GM18499 (cell line): ENCODE results near the gene CERS4.
"Not testable (repeated sequence)": the region's sequence is repeated elsewhere in the genome, so short reads cannot be mapped to it uniquely, and the experiment has no call there.

ENCODE experiments used
- ATAC-seq: cut with Tn5 transposase; IDR thresholded peaks from one replicate; pipeline ENCODE4 v1.9.1; 2021; ENCODE audit warnings: moderate number of reproducible peaks; ENCODE audit not compliant: insufficient read depth, unreplicated experiment

The CERS4 gene

DNA sequence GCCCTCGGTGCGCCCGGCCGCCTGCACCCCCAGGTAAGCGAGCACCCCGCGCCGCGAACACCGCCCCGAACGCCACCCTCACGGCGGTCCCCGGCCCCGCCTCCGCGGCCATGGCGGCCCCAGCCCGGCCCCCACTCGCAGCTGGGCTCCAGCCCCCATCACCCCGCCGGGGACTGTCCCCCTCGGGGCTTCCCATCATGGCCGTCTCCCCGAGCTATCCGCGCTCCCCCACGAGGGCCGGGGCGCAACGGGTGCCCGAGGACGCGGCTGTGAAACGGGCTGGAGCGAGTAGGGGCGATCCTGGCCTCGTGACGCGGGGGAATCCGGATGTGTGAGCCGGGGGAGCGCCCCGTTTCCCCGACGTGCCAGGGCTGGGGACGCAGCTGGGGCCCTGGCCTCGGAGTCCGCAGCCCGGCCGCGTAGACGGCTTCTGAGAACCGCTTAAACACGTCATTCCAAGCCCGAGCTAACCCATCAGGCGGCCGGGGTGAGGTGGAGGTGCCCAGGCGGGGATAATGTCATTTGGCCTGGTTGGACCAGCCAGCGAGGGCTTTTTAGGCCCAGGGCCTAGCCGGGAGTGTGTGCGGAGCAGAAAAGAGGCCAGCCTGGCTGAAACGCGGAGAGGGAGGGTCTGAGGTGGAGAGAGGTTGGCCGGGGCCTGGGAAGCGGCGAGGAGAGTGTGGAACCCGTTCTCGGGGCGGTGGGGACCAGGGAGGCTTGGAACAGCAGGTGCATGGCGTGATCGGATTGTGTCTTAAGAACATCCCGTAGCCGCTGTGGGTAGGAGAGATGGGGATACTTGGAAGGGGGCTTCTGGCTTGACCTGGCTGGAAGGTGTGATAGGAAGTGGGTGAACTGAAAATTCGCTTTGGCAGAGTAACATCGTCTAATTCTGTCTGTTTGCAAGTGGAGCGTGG lies 550 bp downstream of the CERS4 start:
- no peak for ATAC-seq

DNA sequence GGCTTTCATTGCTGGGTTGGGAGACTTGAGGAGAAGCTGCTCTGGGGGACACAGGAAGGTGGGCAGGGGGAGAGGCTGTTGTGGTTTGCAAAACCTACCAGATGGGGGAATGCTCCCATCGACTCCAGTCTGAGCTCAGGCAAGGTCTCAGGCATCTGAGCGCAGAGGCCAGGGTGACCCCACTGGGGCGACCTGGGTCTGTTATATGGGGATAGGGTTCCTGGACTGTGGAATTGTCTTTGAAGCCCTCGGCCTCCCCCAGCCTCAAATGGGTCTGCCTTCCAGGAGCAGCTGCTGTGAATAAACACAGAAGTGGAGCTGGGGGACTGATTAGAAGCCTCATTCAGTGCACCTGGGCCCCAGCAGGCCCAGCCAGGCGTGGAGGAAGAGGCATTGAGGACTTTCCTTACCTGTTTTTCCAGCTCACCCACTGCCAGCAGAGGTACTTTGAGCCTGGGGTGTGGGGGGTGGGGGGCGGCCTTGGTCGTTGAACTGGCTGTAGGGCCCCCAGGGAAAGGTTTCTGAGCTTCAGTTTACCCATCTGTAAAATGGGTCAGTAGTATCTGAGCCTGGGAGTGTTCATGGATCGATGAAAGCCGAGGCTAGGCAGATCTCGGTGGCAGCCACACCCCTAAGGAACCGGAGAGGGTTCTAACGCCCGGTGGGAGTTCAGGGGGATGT lies 1.4 kb downstream of the CERS4 start:
- ATAC-seq: no peak

DNA sequence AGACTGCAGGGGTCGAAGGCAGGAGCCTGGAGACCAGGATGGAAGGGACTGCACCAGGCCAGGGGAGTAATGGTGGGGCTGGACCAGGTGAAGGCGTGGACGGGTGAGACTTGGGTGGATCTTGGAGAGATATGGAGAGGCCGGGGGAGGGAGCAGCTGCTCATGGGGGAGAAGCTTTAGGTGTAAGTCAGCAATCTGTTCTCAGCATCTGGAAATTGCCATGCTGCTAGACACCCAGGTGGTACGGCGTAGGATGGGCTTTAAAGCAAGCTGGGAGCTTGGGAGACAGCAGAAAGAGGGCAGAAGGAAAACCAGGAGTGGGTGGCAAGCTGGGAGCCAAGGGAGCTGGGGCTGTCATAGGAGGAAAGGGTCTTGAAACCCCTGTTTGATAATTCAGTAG lies 3.0 kb downstream of the CERS4 start:
- ATAC-seq: no peak

DNA sequence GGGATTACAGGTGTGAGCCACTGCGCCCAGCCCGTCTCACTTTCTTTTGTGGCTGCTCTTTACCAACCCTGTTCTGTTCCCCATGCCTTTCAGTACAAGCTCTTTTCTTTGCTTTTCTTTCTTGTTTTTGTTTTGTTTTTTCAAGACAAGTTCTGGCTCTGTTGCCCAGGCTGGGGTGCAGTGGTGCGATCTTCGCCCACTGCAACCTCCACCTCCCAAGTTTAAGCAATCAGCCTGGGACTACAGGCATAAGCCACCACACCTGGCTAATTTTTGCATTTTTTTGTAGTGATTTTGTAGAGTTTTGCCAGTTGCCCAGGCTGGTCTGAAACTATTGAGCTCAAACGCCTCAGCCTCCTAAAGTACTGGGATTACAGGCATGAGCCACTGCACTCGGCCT lies 3.7 kb downstream of the CERS4 start:
- ATAC-seq: no peak

DNA sequence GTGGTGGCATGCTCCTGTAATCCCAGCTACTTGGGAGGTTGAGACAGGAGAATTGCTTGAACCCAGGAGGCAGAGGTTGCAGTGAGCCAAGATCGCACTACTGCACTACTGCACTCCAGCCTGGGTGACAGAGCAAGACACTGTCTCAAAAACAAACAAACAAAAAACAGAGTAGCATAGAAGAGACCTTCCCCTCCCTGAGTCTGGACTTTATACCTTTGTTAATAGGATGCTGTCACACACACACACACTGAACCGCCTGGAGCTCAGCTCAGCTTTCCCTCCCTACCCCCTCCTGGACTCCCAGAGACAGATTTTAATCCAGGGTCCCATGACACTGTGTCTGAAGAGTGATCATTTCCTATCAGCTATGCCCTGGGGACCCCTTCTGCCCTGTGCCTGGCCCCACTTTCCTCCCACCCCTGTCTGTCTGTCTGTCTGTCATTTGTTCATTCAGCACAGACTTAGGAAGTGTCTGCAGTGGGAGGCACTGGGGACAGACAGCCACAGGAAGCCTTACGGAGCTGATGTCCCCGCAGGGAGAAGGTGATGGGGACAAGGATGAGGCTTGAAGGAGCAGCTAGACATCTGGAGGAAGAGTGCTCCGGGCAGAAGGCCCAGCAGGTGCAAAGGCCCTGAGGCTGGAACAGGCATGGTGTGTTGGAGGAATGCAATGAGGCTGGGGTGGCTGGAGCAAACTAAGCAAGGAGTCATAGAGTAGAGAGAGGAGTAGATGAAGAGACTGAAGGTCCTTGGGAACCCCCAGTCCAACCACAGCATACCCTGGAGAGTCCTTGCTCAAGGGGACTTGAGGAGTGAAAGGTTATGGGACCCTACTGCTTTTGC lies 4.9 kb downstream of the CERS4 start:
- ATAC-seq: no peak

DNA sequence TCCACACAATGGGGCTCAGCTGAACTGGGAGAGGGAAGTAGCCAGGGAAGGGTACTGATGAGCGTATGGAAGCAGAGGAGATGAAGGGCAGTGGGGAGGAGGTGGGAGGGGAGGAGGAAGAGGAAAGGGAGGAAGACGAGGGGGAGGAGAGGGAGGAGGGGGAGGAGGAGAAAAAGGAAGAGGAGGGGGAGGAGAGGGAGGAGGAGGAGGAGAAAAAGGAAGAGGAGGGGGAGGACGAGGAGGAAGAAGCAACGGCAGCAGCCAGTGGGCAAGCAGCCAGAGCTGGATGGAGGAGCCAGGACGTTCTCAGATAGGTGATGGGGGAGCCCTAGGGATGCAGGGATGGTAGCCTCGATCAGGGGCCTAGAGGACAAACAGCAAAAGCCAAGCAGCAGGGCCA lies 5.6 kb downstream of the CERS4 start:
- no peak for ATAC-seq

DNA sequence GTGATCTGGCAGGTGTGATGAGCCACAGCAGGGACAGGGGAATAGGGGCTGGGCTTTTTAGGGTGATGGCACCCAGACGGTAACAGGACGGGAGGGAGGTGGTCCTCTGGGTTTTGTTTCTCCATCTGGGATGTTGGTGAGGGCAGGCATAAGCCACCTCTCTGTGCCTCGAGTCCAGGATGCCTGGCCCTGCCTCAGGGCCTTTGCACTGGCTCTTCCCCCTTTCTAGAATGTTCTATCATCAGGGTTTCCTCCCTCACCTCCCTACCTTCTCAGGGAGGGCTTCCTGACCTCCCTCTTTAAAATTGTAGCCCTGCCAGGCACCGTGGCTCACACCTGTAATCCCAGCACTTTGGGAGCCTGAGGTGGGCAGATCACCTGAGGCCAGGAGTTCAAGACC lies 6.6 kb downstream of the CERS4 start:
- ATAC-seq: no peak

DNA sequence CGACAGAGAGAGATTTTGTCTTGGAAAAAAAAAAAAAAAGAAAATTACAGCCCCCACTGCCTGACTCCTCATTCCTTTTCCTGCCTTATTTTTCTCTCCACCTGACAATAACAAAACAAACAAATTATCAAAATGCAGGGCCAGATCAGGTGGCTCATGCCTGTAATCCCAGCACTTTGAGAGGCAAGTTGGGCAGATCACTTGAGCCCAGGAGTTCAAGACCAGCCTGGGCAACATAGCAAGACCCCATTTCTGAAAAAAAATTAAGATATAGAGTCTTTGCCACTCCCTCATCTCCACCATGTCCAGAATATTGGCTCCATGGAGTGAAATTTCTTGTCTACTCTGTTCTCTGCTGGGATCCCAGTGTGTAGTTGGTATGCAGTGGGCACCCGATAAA lies 7.2 kb downstream of the CERS4 start:
- no peak for ATAC-seq

DNA sequence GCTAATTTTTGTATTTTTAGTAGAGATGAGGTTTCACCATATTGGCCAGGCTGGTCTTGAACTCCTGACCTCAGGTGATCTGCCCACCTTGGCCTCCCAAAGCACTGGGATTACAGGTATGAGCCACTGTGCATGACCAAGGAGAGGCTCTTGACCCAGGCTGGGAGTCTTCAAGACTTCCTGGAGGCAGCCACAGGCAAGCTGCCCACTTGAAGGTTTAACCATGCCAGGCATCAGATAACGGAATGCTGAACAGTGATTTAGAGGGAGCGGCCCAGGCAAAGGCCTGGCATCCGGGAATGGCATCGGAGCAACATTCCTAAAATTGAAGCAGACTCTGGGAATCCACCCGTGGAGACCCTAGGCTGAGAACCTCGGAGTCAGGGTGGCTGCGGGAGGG lies 9.0 kb downstream of the CERS4 start:
- not testable (repeated sequence) for ATAC-seq

DNA sequence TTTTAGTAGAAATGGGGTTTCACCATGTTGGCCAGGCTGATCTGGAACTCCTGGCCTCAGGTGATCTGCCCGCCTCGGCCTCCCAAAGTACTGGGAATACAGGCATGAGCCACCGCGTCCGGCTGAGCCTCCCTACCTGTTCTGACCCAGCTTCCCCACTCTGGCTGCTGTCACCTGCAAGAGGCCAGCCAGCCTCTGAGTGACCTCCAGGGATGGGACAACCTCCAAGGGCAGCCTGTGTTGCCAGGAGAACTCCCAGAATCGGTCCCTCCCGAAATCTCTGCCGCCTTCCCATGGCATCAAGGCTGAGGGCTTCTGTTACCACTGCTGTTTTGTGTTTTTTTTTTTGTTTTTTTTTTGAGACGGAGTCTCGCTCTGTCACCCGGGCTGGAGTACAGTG lies 11.3 kb downstream of the CERS4 start:
- no peak for ATAC-seq

DNA sequence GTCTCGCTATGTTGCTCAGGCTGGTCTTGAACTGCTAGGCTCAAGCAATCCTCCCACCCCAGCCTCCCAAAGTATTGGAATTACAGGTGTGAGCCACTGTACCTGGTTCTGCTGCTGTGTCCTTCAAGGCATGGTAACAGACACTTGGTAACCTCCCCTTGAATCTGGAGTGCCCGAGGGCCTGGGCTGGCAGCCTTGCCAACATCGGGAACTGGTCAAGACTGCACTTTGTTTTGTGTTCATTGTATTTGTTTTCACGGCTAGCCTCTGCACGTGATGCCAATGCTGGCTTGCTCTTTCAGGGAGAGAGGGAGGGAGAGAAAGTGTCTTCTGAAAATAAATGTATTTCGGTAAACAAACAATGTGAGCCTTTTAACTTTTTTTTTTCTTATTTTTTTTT lies 12.0 kb downstream of the CERS4 start:
- ATAC-seq: no peak

DNA sequence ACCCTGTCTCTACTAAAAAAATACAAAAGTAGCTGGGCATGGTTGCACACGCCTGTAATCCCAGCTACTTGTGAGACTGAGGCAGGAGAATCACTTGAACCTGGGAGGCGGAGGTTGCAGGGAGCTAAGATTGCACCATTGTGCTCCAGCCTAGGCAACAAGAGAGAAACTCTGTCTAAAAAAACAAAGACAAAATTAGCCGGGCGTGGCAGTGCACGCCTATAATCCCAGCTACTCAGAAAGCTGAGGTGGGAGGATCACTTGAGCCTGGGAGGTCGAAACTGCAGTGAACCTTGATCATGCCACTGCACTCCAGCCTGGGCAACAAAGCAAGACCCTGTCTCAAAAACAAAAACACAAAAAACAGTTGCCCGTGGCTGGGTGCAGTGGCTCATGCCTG lies 14.3 kb downstream of the CERS4 start:
- not testable (repeated sequence) for ATAC-seq

DNA sequence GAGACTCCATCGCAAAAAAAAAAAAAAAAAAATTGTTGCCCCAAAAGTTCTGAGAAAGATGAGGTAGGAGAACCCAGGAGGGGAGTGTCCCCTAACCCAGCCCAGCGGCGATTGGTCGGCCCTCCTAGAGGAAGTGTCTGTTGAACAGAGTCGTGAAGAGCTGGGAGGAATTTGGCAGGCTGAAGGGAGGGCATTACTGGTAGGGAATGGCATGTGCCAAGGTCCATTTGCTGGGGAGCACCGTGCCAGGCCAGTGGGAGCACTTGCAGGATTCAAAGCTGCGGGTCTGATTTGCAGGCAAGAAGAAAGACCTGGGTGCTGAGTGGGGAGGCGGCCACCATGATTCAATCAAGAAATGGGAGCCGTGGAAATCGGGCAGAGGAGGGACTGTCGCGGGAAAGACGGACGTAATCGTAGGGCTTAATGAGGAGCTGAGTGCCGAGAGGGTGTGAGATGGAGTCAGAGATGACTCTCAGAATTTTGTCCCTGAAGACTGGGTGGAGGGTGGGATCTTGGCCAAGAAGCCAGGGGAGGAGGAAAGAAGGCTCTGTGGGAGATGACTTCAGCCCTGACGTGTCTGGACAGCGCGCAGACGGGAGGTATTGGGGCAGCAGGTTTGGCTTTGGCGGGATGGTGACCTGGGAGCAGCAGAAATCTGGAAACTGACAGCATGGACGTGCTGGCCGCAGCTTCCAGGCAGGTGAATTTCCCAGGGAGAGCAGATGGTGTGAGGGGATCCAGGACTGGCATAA lies 15.4 kb downstream of the CERS4 start:
- ATAC-seq: no peak

DNA sequence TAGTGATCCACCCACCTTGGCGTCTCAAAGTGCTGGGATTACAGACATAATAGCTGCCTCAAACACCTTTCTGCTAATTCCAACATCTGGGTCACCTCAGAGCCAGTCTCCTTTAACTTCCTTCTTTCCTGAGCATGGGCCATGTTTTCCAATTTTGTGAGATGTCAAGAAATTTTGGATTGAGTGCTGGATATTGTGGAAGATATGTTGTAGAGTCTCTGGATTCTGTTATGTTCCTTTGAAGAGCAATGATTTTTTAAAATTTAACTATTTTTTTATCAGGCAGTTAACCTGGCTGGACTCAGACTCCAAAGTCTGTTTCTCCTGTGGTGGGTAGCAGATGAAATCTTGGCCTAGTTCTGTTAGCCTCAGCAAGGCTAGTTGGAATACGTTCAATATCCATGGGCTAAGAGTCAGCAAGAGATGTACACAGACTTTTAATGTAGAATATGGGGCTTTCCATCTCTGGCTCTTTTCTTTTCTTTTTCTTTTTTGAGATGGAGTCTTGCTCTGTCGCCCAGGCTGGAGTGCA lies 22.0 kb downstream of the CERS4 start:
- no peak for ATAC-seq

DNA sequence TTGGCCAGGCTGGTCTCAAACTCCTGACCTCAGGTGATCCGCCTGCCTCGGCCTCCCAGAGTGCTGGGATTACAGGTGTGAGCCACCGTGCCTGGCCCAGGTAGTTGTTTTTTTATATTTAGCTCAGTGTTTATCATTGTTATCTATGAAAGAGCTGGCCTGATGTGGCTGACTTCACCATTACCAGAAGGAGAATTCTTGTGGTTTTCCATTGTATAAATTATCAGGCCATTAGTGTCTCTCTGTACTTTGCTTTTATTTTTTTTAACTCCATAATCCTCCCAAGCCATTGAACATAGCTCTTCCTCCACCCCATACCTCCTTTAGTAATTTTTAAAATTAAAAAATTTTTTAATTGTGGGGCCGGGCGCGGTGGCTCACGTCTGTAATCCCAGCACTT lies 24.2 kb downstream of the CERS4 start:
- no peak for ATAC-seq

DNA sequence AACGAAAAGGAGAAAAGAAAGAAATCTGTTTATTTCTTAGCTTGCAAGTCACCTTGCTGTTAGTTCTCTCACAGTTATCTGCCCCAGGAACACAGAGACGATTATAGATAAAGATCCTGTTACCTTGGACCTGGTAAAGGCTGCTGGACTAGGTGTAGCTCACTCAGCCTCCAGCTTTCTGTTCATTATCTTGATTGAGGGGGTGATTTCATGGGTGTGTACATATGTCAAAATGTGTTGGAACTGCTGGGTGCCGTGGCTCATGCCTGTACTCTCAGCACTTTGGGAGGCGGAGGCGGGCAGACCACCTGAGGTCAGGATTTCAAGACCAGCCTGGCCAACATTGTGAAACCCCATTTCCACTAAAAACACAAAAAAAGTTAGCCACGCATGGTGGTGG lies 27.9 kb downstream of the CERS4 start:
- ATAC-seq: no peak

DNA sequence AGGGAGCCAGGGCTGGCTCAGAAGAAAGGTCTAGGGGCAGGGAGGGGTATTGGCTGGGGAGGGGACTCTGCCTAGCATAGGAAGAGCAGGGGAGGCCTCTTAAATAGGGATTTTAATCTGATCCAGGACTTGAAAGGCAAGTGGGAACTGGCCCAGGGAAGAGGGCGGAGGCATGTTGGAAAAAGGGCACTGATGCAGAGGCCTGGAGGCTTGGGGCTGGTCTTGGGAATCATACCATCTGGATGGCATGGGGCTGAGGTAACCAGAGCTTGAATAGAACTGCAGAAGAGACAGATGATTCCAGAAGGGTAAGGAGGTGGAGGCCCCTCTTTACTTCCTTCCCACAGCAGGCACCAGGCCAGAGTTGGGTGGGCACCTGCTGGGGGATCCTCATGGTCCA lies 29.1 kb downstream of the CERS4 start:
- ATAC-seq: no peak

DNA sequence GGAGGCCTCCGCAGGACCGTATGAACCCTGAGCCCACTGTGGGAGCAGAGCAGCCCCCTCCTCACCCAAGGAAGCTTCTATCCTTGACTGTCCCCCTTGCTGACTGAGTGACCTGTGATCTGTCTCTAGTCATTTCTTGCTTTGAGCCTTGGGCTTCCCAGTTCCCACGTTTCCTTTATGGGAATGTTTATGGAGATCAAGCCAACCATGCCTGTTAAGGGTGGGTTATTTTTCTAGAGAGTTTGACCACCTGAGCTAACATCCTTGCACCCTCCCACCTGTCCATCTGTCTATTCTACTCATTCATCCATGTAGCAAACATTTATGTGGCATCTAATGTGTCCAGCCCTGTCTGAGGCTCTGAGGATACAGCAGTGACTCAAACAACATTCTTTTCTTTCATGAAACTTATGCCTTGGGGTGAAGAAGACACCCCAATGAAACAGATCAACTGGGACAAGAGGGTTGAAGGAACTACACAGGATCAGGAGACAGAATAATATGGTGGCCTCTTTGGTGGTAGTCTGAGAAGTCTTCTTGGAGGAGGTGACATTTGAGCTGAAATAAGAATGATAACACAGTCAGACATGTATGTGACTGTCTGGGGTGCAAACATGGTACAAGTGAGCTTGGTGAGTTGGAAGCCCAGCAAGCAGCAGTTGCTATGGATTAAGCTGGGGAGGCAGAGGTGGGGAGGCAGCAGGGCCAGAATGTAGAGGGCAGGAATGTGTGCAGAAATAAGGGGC lies 30.5 kb downstream of the CERS4 start:
- no peak for ATAC-seq
